PC-3 (cell line): ENCODE data around the gene UBE2L6.

Experiments used
- EZH2phosphoT487 ChIP-seq: fragments of 300-600 bp; sonication (generic); IDR thresholded peaks from 2 replicates; pipeline ENCODE4 v1.6.1; 2018; ENCODE audit warnings: mild to moderate bottlenecking, antibody characterized with exemption, low read length, borderline replicate concordance
- TF ChIP-seq, protein P1 (sequence below): fragments of 300-600 bp; sonication (generic); conservative IDR thresholded peaks from 2 replicates; pipeline ENCODE4 v1.5.1; 2017; ENCODE audit warnings: antibody characterized with exemption, low read depth, mild to moderate bottlenecking, low read length

DNA sequence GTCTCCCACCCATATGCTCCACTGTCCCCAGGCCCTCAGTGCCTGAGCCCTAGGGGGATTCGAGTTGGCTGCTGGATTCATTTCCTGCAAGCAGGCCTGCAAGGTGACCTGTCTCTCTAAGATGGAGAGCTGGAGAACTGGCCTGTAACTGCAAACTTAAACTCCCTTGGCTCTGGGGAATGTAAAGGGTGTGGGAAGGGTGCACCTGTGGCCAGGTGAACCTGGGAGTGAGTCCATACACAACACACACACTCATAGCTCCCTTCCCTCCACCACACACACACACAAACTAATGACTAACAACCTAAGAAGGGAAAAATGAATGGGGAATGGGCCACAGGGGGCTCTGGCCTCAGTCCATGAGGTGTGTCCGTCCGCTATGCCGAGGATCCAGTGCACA, 15.5 kb downstream of the UBE2L6 start:
- TF ChIP-seq, protein P1, sequence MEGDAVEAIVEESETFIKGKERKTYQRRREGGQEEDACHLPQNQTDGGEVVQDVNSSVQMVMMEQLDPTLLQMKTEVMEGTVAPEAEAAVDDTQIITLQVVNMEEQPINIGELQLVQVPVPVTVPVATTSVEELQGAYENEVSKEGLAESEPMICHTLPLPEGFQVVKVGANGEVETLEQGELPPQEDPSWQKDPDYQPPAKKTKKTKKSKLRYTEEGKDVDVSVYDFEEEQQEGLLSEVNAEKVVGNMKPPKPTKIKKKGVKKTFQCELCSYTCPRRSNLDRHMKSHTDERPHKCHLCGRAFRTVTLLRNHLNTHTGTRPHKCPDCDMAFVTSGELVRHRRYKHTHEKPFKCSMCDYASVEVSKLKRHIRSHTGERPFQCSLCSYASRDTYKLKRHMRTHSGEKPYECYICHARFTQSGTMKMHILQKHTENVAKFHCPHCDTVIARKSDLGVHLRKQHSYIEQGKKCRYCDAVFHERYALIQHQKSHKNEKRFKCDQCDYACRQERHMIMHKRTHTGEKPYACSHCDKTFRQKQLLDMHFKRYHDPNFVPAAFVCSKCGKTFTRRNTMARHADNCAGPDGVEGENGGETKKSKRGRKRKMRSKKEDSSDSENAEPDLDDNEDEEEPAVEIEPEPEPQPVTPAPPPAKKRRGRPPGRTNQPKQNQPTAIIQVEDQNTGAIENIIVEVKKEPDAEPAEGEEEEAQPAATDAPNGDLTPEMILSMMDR, result no peak
- no peak for TF ChIP-seq EZH2phosphoT487
